ENCODE data around the gene DHFR2. TPM values are rescaled to one million over a fixed set of nuclear protein-coding genes. Genes with fewer than 3 reads are reported as not detected.

The DHFR2 gene
- total RNA-seq (2011; cell fraction: chromatin; rRNA removed; ENCODE audit: low replicate concordance) = 0.44 and 2.5 TPM in 2 replicates
- 0.92 and 1.5 TPM in 2 replicates for total RNA-seq (2011; cell fraction: nucleolus; rRNA removed)
- 1.3 and 1.5 TPM in 2 replicates for total RNA-seq (2011; cell fraction: nucleoplasm; rRNA removed)
- total RNA-seq (2014; rRNA removed) (0.57 and 0.64 TPM in 2 replicates), total RNA-seq (2014; rRNA removed; fragmentation: Illumina TruSeq; extraction: Trizol) (1.6 and 2.3 TPM in 2 replicates), total RNA-seq (2015; rRNA removed; fragmentation: Illumina TruSeq; extraction: Trizol) (1.4 and 1.7 TPM in 2 replicates), total RNA-seq (2021) (1.1 and 1.4 TPM in 2 replicates), polyA plus RNA-seq (2011; rRNA removed) (1.4 and 1.6 TPM in 2 replicates), polyA plus RNA-seq (2014; fragmentation: Illumina TruSeq; extraction: Trizol) (1.4 TPM in 2 replicates), polyA plus RNA-seq (2014; fragmentation: Nextera tagmentation; extraction: Ambion mirVana) (under 1 TPM; 0.68 to 0.83 TPM), polyA plus RNA-seq (2014; rRNA removed) (0.82 and 1.1 TPM in 2 replicates), polyA minus RNA-seq (2011; rRNA and poly(A)+ RNA removed) (1.5 and 2.3 TPM in 2 replicates), Bru-seq, nascent RNA (percentile 64 among the genes with signal in this experiment), BruChase-seq, experiment 1, labeled RNA remaining after a 2-hour chase (percentile 50 among the genes with signal in this experiment), BruChase-seq, experiment 2, labeled RNA remaining after a 6-hour chase (percentile 55 among the genes with signal in this experiment)
- 0.31 and 0.59 TPM in 2 replicates for polyA plus RNA-seq (2011; cell fraction: cytosol; rRNA removed)
- polyA plus RNA-seq (2011; cell fraction: nucleus; rRNA removed) = 0.65 and 0.87 TPM in 2 replicates
- 1.2 and 1.4 TPM in 2 replicates for polyA plus RNA-seq (2012)
- 1.0 TPM in 2 replicates for polyA minus RNA-seq (2011; cell fraction: cytosol; rRNA and poly(A)+ RNA removed)
- polyA minus RNA-seq (2011; cell fraction: nucleus; rRNA and poly(A)+ RNA removed) = 1.2 and 2.3 TPM in 2 replicates
- long read RNA-seq, experiment 1, full-length matches to known transcripts = 3 of 6 reads
- long read RNA-seq, experiment 1, partial matches to known transcripts = 1 of 6 reads
- long read RNA-seq, experiment 1, other reads (novel, unspliced or antisense) = 2 of 6 reads
- long read RNA-seq, experiment 2 = 0 reads
- long read RNA-seq, experiment 3 = 0 reads

- Histone ChIP-seq H3K27me3 (ENCODE audit: control insufficient read depth in 2 of 2, insufficient read depth in 2 of 2, low read length in 2 of 2) (no peaks in the 10 kb centered on the region), H3K4me1 (replicated peaks in 1 of 2; ENCODE audit: control insufficient read depth in 2 of 2, insufficient read depth in 2 of 2, low read length in 2 of 2) (peaks cover 5% of the 10 kb centered on the region in 2 experiments; a peak in 2 of 5 replicates), H3K9ac (ENCODE audit: insufficient read depth in 1 of 2, low read depth in 2 of 2, low read length in 2 of 2) (peak within 1 kb of the TSS; percentile 80 to 91), H3K4me2 (ENCODE audit: insufficient read depth, low read length) (peak within 1 kb of the TSS; percentile 92), H3K36me3 (ENCODE audit: control insufficient read depth, insufficient read depth, low read length) (peaks cover 17% of the 10 kb centered on the region), H3K79me2 (ENCODE audit: control insufficient read depth, insufficient read depth, low read length) (peaks cover 29% of the 10 kb centered on the region), H3K9me1 (ENCODE audit: control insufficient read depth, insufficient read depth, low read length) (no peaks in the 10 kb centered on the region), H2AFZ (ENCODE audit: low read depth, low read length) (peak within 1 kb of the TSS; percentile 90), H4K20me1 (replicated peaks; ENCODE audit: control insufficient read depth, insufficient read depth, low read length) (no peaks in the 10 kb centered on the region), H3K4me3 (peak within 1 kb of the TSS; percentile 70), H3K27ac (ENCODE audit: extremely low read depth, low read depth, low read length) (peak within 1 kb of the TSS; percentile 95), H3K9me3 (replicated peaks; ENCODE audit: control insufficient read depth, insufficient read depth, low read depth, low read length) (no peaks in the 10 kb centered on the region)
- in situ Hi-C loops (cut with MboI) = no loop called here
- peak; percentile 95 for ATAC-seq
- 1% methylated on average over 44 of the region's 52 CpGs for WGBS (ENCODE audit: insufficient coverage, low coverage, missing lambda C conversion rate)
- intact Hi-C loops (cut with micrococcal nuclease) = loop anchor here (2.0 to 10.0 kb wide), 2 partner anchors 90 to 198 kb away; partner anchors contain the start of gene PROS1
- ChIA-PET CTCF (ENCODE audit: low intra/inter-chr PET ratio) (no interaction called here), POLR2A (interaction anchor here (0.7 to 2.1 kb wide), 9 partner anchors 9 to 93 kb away, joined by 3 to 10 read pairs (median 3); partner anchors contain the start of genes ARL13B and STX19)
- TSS peak; percentile 88 for BruUV-seq (replicated peaks)
- peak; percentile 98 for FAIRE-seq
- DNase-seq (ENCODE audit: extremely low read depth in 1 of 4, low spot score in 3 of 4) = peak; percentile 66 to 94 (median 71)
- TF ChIP-seq PHF21A (IDR thresholded peaks at IDR 0.05; ENCODE audit: borderline replicate concordance, low read depth) = no peak
- no peak for TF ChIP-seq SNRNP70 (optimal IDR thresholded peaks at IDR 0.05; ENCODE audit: low read depth, low read length)
- TF ChIP-seq ZNF75A (CRISPR knock-in tag; IDR thresholded peaks at IDR 0.05) = no peak
- no peak for TF ChIP-seq MXI1 (IDR thresholded peaks at IDR 0.05; ENCODE audit: low read depth, low read length)
- TF ChIP-seq ZFPM2 (CRISPR knock-in tag; IDR thresholded peaks at IDR 0.05) = no peak
- no peak for TF ChIP-seq ZNF668 (CRISPR knock-in tag; IDR thresholded peaks at IDR 0.05)
- TF ChIP-seq ZNF707 (CRISPR knock-in tag; conservative IDR thresholded peaks at IDR 0.05) = no peak
- TF ChIP-seq SETDB1 (IDR thresholded peaks at IDR 0.05; ENCODE audit: low read length) = no peak
- no peak for TF ChIP-seq BRD4 (IDR thresholded peaks at IDR 0.05)
- no peak for TF ChIP-seq PTRF (tag; IDR thresholded peaks at IDR 0.05)
- TF ChIP-seq, protein P1, sequence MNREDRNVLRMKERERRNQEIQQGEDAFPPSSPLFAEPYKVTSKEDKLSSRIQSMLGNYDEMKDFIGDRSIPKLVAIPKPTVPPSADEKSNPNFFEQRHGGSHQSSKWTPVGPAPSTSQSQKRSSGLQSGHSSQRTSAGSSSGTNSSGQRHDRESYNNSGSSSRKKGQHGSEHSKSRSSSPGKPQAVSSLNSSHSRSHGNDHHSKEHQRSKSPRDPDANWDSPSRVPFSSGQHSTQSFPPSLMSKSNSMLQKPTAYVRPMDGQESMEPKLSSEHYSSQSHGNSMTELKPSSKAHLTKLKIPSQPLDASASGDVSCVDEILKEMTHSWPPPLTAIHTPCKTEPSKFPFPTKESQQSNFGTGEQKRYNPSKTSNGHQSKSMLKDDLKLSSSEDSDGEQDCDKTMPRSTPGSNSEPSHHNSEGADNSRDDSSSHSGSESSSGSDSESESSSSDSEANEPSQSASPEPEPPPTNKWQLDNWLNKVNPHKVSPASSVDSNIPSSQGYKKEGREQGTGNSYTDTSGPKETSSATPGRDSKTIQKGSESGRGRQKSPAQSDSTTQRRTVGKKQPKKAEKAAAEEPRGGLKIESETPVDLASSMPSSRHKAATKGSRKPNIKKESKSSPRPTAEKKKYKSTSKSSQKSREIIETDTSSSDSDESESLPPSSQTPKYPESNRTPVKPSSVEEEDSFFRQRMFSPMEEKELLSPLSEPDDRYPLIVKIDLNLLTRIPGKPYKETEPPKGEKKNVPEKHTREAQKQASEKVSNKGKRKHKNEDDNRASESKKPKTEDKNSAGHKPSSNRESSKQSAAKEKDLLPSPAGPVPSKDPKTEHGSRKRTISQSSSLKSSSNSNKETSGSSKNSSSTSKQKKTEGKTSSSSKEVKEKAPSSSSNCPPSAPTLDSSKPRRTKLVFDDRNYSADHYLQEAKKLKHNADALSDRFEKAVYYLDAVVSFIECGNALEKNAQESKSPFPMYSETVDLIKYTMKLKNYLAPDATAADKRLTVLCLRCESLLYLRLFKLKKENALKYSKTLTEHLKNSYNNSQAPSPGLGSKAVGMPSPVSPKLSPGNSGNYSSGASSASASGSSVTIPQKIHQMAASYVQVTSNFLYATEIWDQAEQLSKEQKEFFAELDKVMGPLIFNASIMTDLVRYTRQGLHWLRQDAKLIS (CRISPR knock-in tag; IDR thresholded peaks at IDR 0.05) = no peak; the same call in 1 of the 2 replicates
- TF ChIP-seq, protein P2, sequence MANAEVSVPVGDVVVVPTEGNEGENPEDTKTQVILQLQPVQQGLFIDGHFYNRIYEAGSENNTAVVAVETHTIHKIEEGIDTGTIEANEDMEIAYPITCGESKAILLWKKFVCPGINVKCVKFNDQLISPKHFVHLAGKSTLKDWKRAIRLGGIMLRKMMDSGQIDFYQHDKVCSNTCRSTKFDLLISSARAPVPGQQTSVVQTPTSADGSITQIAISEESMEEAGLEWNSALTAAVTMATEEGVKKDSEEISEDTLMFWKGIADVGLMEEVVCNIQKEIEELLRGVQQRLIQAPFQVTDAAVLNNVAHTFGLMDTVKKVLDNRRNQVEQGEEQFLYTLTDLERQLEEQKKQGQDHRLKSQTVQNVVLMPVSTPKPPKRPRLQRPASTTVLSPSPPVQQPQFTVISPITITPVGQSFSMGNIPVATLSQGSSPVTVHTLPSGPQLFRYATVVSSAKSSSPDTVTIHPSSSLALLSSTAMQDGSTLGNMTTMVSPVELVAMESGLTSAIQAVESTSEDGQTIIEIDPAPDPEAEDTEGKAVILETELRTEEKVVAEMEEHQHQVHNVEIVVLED (CRISPR knock-in tag; IDR thresholded peaks at IDR 0.05) = no peak
Observed at GRCh38 chr3:94062513-94063404, at the start of gene DHFR2, which contains the start of gene NSUN3. DHFR2 (minus strand) TSS chr3:94062916; CDS start chr3:94061511, 1,405 bp downstream. NSUN3 (plus strand) TSS chr3:94063061; CDS start chr3:94063127, 66 bp downstream.

All from K562 (cell line).